Sigmoid colon (tissue), 7 donors: Measurements from ENCODE around the gene LAMTOR3. TPM values are rescaled to one million over a fixed set of nuclear protein-coding genes. Genes with fewer than 3 reads are reported as not detected.

Experiments used
- DNase-seq: peaks from one replicate; pipeline ENCODE4 v3.0.0-alpha.2; 2019
- H3K27ac ChIP-seq, 4 donors: fragments of 200-600 bp; sonication (generic); one replicate each; pipeline ENCODE4 v1.5.1; 2016 to 2019; ENCODE audit warnings: mild to moderate bottlenecking in 1 of 4
- H3K27me3 ChIP-seq, 3 donors: fragments of 200-600 bp; sonication (generic); one replicate each; pipeline ENCODE4 v1.5.1; 2019; ENCODE audit warnings: mild to moderate bottlenecking in 1 of 3
- H3K36me3 ChIP-seq, 4 donors: fragments of 200-600 bp; sonication (generic); one replicate each; pipeline ENCODE4 v1.5.1; 2016 to 2019
- H3K4me1 ChIP-seq, 4 donors: fragments of 200-600 bp; sonication (generic); one replicate each; pipeline ENCODE4 v1.5.1; 2017 to 2019
- H3K4me3 ChIP-seq, 4 donors: fragments of 200-600 bp; sonication (generic); one replicate each; pipeline ENCODE4 v1.5.1; 2017 to 2019; ENCODE audit warnings: mild to moderate bottlenecking in 2 of 4, moderate library complexity in 1 of 4
- H3K9me3 ChIP-seq, 4 donors: fragments of 200-600 bp in 3 of 4; sonication (generic) in 3 of 4; one replicate each; pipeline versions ENCODE4 v1.5.1 to v1.6.1; 2013 to 2019
- EP300 ChIP-seq, 4 donors: sonication (generic); formaldehyde crosslinking; IDR thresholded peaks; one replicate each; pipeline ENCODE4 v1.6.1; 2017; ENCODE audit warnings: antibody characterized with exemption in 4 of 4
- POLR2A ChIP-seq, 2 donors: fragments of 450-650 bp; IDR thresholded peaks; one replicate each; pipeline ENCODE4 v1.6.1; 2016; ENCODE audit warnings: antibody characterized with exemption in 2 of 2, mild to moderate bottlenecking in 2 of 2, moderate library complexity in 2 of 2
- POLR2AphosphoS5 ChIP-seq, 4 donors: sonication (generic); formaldehyde crosslinking; IDR thresholded peaks; one replicate each; pipeline ENCODE4 v1.6.1; 2017; ENCODE audit warnings: antibody characterized with exemption in 4 of 4
- WGBS, 2 donors: extraction: QIAGEN DNeasy Blood & Tissue Kit; methylation state at CpG; one replicate each; pipeline ENCODE4 v1.1.7; 2013; 5-methylcytosine and 5-hydroxymethylcytosine counted together
- intact Hi-C: fragments of 100-400 bp; cut with DNase I; formaldehyde crosslinking; loops from one replicate; pipeline ENCODE4 v1.15.1; 2023
- polyA plus RNA-seq, 3 donors: library from polyadenylated mRNA; stranded (reverse); fragments of 200-250 nt; gene quantifications; one replicate each; pipeline ENCODE4 v1.2.3, GENCODE V29; 2013
- total RNA-seq, 4 donors: library from RNA; depleted of rRNA; stranded (reverse); fragments of >200 nt; gene quantifications; one replicate each; pipeline ENCODE4 v1.1.0, GENCODE V29; 2016
- TF ChIP-seq, protein P1 (sequence below), 4 experiments: fragments of 450-650 bp in 3 of 4; fragments of 200-600 bp in 1 of 4; IDR thresholded peaks; one replicate each; pipeline ENCODE4 v1.5.1; 2016 to 2019; ENCODE audit warnings: antibody characterized with exemption in 4 of 4, mild to moderate bottlenecking in 3 of 4, moderate library complexity in 2 of 4
- donor health status: healthy with polysubstance abuse.
- donor health status: Bipolar disorder and iron deficiency.
- donor health status: healthy.

Gene LAMTOR3
- total and polyA plus RNA-seq, 7 donors, result 36.6 to 201 (median 74.6) TPM

DNA sequence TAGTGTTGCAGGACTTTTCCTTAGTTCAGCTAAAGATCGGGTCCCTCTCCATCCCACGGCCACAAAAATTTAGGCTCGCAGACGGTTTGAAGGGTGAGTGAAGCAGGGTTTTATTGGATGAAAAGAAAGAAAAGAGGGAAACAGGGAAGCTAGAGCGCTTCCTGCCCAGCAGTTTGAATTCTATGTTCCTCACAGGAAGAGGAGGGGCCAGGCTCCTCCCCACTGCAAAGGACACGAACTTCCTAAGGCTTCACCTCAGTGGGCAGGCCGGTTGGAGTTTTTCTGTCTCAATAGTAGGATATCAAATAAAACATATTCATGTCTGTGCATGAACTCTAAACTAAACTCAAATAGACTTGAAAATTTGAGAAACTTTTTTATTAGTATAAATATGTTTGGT, 50.2 kb downstream of the LAMTOR3 start:
- peaks cover 0 to 10% (median 7%) of the 10 kb centered on the region in 4 donors for H3K4me1 ChIP-seq
- no peak for TF ChIP-seq POLR2A (IDR thresholded peaks at IDR 0.05)
- TF ChIP-seq, protein P1, sequence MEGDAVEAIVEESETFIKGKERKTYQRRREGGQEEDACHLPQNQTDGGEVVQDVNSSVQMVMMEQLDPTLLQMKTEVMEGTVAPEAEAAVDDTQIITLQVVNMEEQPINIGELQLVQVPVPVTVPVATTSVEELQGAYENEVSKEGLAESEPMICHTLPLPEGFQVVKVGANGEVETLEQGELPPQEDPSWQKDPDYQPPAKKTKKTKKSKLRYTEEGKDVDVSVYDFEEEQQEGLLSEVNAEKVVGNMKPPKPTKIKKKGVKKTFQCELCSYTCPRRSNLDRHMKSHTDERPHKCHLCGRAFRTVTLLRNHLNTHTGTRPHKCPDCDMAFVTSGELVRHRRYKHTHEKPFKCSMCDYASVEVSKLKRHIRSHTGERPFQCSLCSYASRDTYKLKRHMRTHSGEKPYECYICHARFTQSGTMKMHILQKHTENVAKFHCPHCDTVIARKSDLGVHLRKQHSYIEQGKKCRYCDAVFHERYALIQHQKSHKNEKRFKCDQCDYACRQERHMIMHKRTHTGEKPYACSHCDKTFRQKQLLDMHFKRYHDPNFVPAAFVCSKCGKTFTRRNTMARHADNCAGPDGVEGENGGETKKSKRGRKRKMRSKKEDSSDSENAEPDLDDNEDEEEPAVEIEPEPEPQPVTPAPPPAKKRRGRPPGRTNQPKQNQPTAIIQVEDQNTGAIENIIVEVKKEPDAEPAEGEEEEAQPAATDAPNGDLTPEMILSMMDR (IDR thresholded peaks at IDR 0.05), result no peak
- TF ChIP-seq EP300 (IDR thresholded peaks at IDR 0.05), result no peak
- TF ChIP-seq POLR2AphosphoS5 (IDR thresholded peaks at IDR 0.05), result no peak
- no peak overlapping the region for H3K4me3 ChIP-seq
- H3K36me3 ChIP-seq, result no peaks in the 10 kb centered on the region
- no peaks in the 10 kb centered on the region for H3K27me3 ChIP-seq
- DNase-seq, result no peak
- intact Hi-C loops, result no loop called here
- no peak overlapping the region for H3K27ac ChIP-seq
- no peaks in the 10 kb centered on the region for H3K9me3 ChIP-seq
- WGBS, 2 donors, result 90 to 93% methylated on average over 7 of the region's 7 CpGs

DNA sequence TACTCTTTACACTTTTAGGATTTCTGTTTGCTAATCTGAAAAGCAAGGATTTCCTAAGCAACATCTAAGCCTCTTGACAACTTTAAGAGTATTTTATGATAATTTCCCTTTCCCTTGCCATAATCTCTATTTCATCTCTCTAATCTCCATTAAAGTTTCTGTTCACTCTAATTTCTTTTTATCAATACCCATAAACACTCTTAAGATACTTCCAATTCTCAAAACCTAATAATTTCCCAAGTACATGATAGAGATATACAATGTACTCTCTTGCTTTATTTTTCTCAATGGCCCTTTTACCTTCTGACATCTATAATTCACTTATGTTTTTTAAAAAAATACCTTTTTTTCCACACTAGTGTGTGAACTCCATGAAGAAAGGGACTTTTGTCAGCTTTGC, 50.8 kb downstream of the LAMTOR3 start:
- no peak overlapping the region for H3K4me3 ChIP-seq
- intact Hi-C loops, result no loop called here
- no peaks in the 10 kb centered on the region for H3K9me3 ChIP-seq
- H3K27me3 ChIP-seq, result no peaks in the 10 kb centered on the region
- H3K36me3 ChIP-seq, result no peaks in the 10 kb centered on the region
- TF ChIP-seq, protein P1 (IDR thresholded peaks at IDR 0.05), result no peak
- TF ChIP-seq POLR2AphosphoS5 (IDR thresholded peaks at IDR 0.05), result no peak
- no peak for TF ChIP-seq POLR2A (IDR thresholded peaks at IDR 0.05)
- no peak for TF ChIP-seq EP300 (IDR thresholded peaks at IDR 0.05)
- H3K27ac ChIP-seq, result no peak overlapping the region
- H3K4me1 ChIP-seq, result peaks cover 0 to 10% (median 7%) of the 10 kb centered on the region in 4 donors
- DNase-seq, result no peak

DNA sequence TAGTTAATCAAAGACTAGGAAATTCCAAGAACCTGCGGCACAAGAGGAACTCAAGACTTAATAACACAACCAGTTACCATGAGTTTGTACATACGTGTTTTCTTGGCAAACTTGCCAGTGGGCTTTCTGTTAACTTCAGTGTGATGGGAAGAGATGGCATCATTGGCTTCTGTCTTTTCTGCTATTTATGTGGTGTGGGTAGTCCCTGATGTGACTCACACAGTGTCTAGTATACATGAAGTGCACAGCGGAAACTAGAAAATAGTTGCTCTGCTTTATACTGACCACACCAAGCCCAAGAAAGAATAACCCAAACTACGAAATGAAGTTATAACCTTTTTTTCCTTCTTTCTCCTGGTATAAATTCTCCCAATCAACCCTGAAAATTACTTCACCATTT, 53.1 kb downstream of the LAMTOR3 start:
- no peak overlapping the region for H3K4me3 ChIP-seq
- WGBS, 2 donors, result 89 to 93% methylated on average over 4 of the region's 4 CpGs
- H3K9me3 ChIP-seq, result no peaks in the 10 kb centered on the region
- H3K36me3 ChIP-seq, result no peaks in the 10 kb centered on the region
- no peak for DNase-seq
- intact Hi-C loops, result no loop called here
- H3K4me1 ChIP-seq, result peaks cover 0 to 10% (median 7%) of the 10 kb centered on the region in 4 donors
- no peak for TF ChIP-seq EP300 (IDR thresholded peaks at IDR 0.05)
- TF ChIP-seq, protein P1 (IDR thresholded peaks at IDR 0.05), result no peak
- TF ChIP-seq POLR2AphosphoS5 (IDR thresholded peaks at IDR 0.05), result no peak
- TF ChIP-seq POLR2A (IDR thresholded peaks at IDR 0.05), result no peak
- no peak overlapping the region for H3K27ac ChIP-seq
- no peaks in the 10 kb centered on the region for H3K27me3 ChIP-seq

DNA sequence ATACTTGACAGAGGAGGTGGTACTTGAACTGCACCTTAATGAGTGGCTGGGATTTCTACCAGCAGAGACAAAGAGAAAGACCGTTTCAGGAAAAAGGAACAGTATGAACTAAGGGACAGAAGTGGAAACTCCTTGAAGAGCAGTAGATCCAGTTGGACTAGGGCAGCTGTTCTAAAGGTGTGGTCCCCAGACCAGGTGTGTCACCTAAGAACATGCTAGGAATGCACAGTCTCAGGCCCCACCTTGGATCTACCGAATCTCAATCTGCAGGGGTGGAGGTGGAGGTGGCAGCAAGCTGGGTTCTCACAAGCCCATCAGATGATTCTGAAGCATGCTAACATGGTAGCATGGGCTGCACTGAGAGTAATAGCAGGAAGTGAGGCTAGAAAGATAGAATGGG, 55.3 kb downstream of the LAMTOR3 start:
- Histone ChIP-seq H3K4me1 (peaks cover 0 to under 1% (median under 1%) of the 10 kb centered on the region in 4 donors), H3K9me3 (no peaks in the 10 kb centered on the region), H3K36me3 (no peaks in the 10 kb centered on the region), H3K27me3 (no peaks in the 10 kb centered on the region), H3K4me3 (no peak overlapping the region), H3K27ac (no peak overlapping the region)
- WGBS, 2 donors, result 77 to 88% methylated on average over 2 of the region's 2 CpGs
- intact Hi-C loops, result no loop called here
- no peak for DNase-seq
- TF ChIP-seq POLR2A (IDR thresholded peaks at IDR 0.05), result no peak
- no peak for TF ChIP-seq EP300 (IDR thresholded peaks at IDR 0.05)
- no peak for TF ChIP-seq POLR2AphosphoS5 (IDR thresholded peaks at IDR 0.05)
- TF ChIP-seq, protein P1 (IDR thresholded peaks at IDR 0.05), result no peak

DNA sequence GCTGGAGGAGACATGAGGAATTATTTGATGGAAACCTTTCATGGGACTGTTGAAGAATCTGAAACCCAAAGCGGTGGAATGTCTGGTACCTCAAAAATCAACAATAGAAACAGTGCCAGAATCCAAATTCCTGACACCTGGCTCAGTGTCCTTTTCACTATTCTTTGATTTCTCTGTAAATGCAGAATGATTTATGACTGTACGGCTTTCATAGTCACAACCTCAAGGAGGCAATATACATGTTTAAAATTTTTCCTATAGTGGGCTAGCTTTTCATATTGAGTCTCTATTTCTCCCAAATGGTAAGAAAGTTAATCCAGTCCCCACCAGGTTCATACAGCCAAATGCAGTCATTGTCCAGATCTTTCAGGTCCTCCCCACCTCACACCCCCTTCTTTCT, 58.3 kb downstream of the LAMTOR3 start:
- no peak for DNase-seq
- peaks cover 0 to 21% (median 18%) of the 10 kb centered on the region in 4 donors for H3K4me1 ChIP-seq
- intact Hi-C loops, result no loop called here
- 97 to 99% methylated on average over 2 of the region's 2 CpGs for WGBS, 2 donors
- H3K27me3 ChIP-seq, result no peaks in the 10 kb centered on the region
- TF ChIP-seq, protein P1 (IDR thresholded peaks at IDR 0.05), result no peak
- no peak overlapping the region for H3K27ac ChIP-seq
- H3K9me3 ChIP-seq, result no peaks in the 10 kb centered on the region
- no peak overlapping the region for H3K4me3 ChIP-seq
- no peaks in the 10 kb centered on the region for H3K36me3 ChIP-seq
